Kidney (tissue), 14 donors: ENCODE measurements around the gene KRT77. TPM values are rescaled to one million over a fixed set of nuclear protein-coding genes. Genes with fewer than 3 reads are reported as not detected.

Experiments used
- DNase-seq, 5 donors: peaks; one replicate each; pipeline ENCODE4 v3.0.0-alpha.2; 2013 to 2020
- FAIRE-seq: peaks from 2 replicates; lab custom pipeline; 2012; peaks lifted over from hg19 to GRCh38; lab: Jason Lieb, UNC
- H3K27ac ChIP-seq, 2 donors: one replicate each; pipeline ENCODE4 v1.7.0; 2013; ENCODE audit warnings: low read depth in 2 of 2, low read length in 2 of 2, inconsistent platforms in 1 of 2
- H3K27me3 ChIP-seq: one replicate; pipeline ENCODE4 v1.7.1; 2013; ENCODE audit warnings: low read length, inconsistent platforms; ENCODE audit not compliant: control insufficient read depth, insufficient read depth
- H3K36me3 ChIP-seq, 3 donors: one replicate each; pipeline versions ENCODE4 v1.7.0 to v1.7.1; 2013; ENCODE audit warnings: low read length in 3 of 3, control low read depth in 1 of 3, inconsistent platforms in 1 of 3; ENCODE audit not compliant: insufficient read depth in 3 of 3, control insufficient read depth in 2 of 3
- H3K4me1 ChIP-seq, 3 donors: one replicate each; pipeline versions ENCODE4 v1.7.0 to v1.7.1; 2013; ENCODE audit warnings: low read length in 3 of 3, inconsistent platforms in 1 of 3, low read depth in 1 of 3; ENCODE audit not compliant: control insufficient read depth in 2 of 3, insufficient read depth in 2 of 3
- H3K4me3 ChIP-seq, 3 donors: one replicate each; pipeline versions ENCODE4 v1.7.0 to v1.8.1; 2013; ENCODE audit warnings: low read length in 3 of 3, control low read depth in 1 of 3, inconsistent platforms in 1 of 3
- H3K9ac ChIP-seq, 3 donors: one replicate each; pipeline versions ENCODE4 v1.7.0 to v1.7.1; 2013; ENCODE audit warnings: low read length in 3 of 3, control low read depth in 1 of 3, inconsistent platforms in 1 of 3
- H3K9me3 ChIP-seq, 3 donors: one replicate each; pipeline versions ENCODE4 v1.7.0 to v1.7.1; 2013; ENCODE audit warnings: low read length in 3 of 3, control low read depth in 1 of 3, inconsistent platforms in 1 of 3; ENCODE audit not compliant: control insufficient read depth in 2 of 3, insufficient read depth in 1 of 3
- intact Hi-C: fragments of 100-400 bp; cut with DNase I; formaldehyde crosslinking; loops from one replicate; pipeline ENCODE4 v1.11.1; 2022
- polyA plus RNA-seq: library from polyadenylated mRNA; stranded (reverse); fragments of 350-450 nt; fragmentation: Illumina TruSeq; extraction: RNeasy Lipid Tissue Mini Kit (QIAGEN cat#74804); gene quantifications from one replicate; pipeline ENCODE4 v1.2.3, GENCODE V29; 2014; ENCODE audit warnings: low read depth, low replicate concordance; ENCODE audit not compliant: insufficient read depth
- total RNA-seq: library from RNA; stranded (reverse); fragmentation: NEBNext Ultra II Directional; extraction: Animal tissue kit (Norgen Biotek cat#: 25700); gene quantifications from one replicate; pipeline ENCODE4 v1.2.1, GENCODE V29; 2021
- TF ChIP-seq, protein P1 (sequence below): IDR thresholded peaks from 3 replicates; pipeline ENCODE4 v1.5.1; 2012; ENCODE audit warnings: mild to moderate bottlenecking, moderate library complexity, borderline replicate concordance; ENCODE audit not compliant: insufficient read depth; ENCODE audit errors: extremely low read depth
- donor health status: control.
- donor health status: control.
- donor health status: control.
- donor health status: control.
- donor health status: control.
- donor health status: DM: yes; HTN: yes; CAD: no.
- donor health status: Normal renal cell carcinoma (clear cell type).

The KRT77 gene
- total and polyA plus RNA-seq, 2 donors from 2014 or later, result not detected

DNA sequence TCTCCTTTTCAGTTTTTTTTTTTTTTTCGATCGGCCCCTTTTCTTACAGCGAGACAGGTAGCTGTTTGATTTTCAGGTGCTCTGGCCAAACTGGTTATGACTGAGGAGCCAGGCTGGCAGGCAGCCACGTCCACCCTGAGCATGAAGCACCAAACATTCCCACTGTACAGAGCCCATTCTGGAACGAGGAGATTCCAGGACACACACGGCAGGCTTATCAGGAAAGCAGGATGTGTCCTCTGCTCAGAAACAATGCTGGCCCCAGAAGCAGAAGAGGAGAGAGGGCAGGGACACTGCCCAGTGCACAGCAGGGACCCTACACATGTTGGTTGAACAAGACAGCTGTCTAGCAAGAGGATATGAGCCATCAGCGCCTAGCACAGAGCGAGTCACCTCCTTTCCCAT lies 47.6 kb downstream of the KRT77 start:
- DNase-seq (no peak), FAIRE-seq (no peak)
- TF ChIP-seq, protein P1, sequence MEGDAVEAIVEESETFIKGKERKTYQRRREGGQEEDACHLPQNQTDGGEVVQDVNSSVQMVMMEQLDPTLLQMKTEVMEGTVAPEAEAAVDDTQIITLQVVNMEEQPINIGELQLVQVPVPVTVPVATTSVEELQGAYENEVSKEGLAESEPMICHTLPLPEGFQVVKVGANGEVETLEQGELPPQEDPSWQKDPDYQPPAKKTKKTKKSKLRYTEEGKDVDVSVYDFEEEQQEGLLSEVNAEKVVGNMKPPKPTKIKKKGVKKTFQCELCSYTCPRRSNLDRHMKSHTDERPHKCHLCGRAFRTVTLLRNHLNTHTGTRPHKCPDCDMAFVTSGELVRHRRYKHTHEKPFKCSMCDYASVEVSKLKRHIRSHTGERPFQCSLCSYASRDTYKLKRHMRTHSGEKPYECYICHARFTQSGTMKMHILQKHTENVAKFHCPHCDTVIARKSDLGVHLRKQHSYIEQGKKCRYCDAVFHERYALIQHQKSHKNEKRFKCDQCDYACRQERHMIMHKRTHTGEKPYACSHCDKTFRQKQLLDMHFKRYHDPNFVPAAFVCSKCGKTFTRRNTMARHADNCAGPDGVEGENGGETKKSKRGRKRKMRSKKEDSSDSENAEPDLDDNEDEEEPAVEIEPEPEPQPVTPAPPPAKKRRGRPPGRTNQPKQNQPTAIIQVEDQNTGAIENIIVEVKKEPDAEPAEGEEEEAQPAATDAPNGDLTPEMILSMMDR, result no peak

DNA sequence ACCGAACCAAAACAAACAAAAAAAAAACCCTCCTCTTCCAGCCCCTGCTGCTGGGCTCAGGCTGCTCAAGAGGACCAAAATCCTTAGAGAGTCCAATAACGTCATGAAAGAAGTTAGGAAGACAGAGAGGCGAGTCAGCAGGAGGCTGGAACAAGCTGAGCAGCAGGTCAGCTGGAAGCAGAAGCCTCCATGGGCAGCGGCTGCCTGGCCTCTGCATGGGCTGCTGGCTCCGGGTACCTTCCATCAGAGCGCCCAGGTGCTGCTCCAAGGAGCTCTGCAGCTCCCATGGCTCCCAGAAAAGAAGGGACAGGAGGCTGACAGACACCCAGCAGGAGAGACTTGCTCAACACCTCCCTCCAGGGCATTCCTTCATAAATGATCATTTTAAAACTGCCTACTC lies 48.1 kb downstream of the KRT77 start:
- DNase-seq (no peak), FAIRE-seq (no peak)
- Histone ChIP-seq H3K27ac (no peak overlapping the region), H3K9ac (no peak overlapping the region), H3K36me3 (no peaks in the 10 kb centered on the region), H3K9me3 (no peaks in the 10 kb centered on the region), H3K4me1 (no peaks in the 10 kb centered on the region), H3K4me3 (no peak overlapping the region), H3K27me3 (no peaks in the 10 kb centered on the region)
- TF ChIP-seq, protein P1, result no peak
- intact Hi-C loops, result no loop called here

More for the DNA sequence above, 47.6 kb downstream of the KRT77 start:
- Histone ChIP-seq H3K36me3 (no peaks in the 10 kb centered on the region), H3K4me1 (no peaks in the 10 kb centered on the region), H3K27ac (no peak overlapping the region), H3K27me3 (no peaks in the 10 kb centered on the region), H3K9me3 (no peaks in the 10 kb centered on the region), H3K4me3 (no peak overlapping the region), H3K9ac (no peak overlapping the region)
- intact Hi-C loops, result no loop called here

DNA sequence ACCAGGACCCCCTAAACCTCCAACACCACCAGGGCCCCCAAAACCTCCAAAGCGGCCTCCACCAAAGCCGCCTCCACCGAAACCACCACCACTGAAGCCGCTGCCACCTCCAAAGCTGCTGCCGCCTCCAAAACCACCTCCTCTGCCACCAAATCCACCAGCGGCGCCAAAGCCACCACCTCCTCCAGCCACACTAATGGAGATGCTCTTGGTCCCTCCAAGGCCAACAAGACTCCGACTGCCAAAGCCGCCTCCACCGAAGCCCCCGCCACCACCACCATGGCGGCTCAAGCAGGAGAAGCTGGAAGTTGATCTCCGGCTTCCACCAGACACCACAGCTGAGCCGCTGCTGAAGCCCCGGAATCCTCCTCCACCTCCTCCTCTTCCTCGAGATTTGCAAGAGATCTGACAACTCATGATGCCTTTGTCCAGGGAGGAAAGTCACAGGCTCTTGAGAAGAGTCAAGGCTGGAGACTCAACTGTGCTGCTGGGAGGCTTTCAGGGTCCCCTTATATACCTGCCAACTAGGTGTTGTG lies 51.5 kb downstream of the KRT77 start, which contains the start of gene KRT2:
TSS of gene KRT2 (minus strand) at position 486 of the 536 bp plus-strand sequence. CDS start at position 417, 69 bp downstream.
- no peak for DNase-seq
- intact Hi-C loops, result no loop called here
- Histone ChIP-seq H3K27me3 (no peaks in the 10 kb centered on the region), H3K4me1 (no peaks in the 10 kb centered on the region), H3K36me3 (no peaks in the 10 kb centered on the region), H3K4me3 (no peak within 1 kb of the TSS), H3K9ac (no peak within 1 kb of the TSS), H3K27ac (no peak within 1 kb of the TSS), H3K9me3 (no peaks in the 10 kb centered on the region)
- no peak for FAIRE-seq
- TF ChIP-seq, protein P1, result no peak

DNA sequence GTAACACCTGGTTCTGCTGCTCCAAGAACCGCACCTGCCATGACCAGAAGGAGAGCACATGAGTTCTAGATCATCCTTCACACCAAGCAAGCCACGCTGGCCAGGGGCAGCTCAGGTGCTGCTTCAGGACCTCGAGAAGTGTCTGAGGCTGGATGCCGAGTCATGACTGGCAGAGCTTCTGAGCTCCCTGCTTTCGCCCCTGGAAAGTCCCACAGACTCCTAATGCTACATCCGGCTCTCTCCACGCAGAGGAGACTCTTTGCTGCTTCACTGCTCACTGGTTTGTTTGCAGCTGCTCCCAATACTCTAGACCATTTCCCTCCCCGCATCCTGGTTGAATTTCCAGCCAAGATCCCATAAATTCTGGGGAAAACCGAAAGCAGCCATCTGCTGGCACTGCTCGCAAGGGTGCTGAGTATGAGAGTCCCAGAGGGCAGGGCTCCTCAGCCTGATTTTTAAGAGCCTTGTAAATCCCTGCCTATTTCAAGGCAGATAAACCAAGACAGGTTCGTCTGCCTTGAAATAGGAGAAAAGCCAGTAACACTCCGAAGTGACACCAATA lies 52.7 kb downstream of the KRT77 start:
- FAIRE-seq, result no peak
- H3K27me3 ChIP-seq, result no peaks in the 10 kb centered on the region
- TF ChIP-seq, protein P1, result no peak
- intact Hi-C loops, result no loop called here
- H3K36me3 ChIP-seq, result no peaks in the 10 kb centered on the region
- H3K9me3 ChIP-seq, result no peaks in the 10 kb centered on the region
- peak overlapping the region in 1 of 3 donors; percentile 7 for H3K4me3 ChIP-seq
- peak in 2 of 5 donors; percentile 19 to 73 for DNase-seq
- H3K4me1 ChIP-seq, result no peaks in the 10 kb centered on the region
- no peak overlapping the region for H3K27ac ChIP-seq
- H3K9ac ChIP-seq, result no peak overlapping the region
